Calu3 (cell line): Measurements from ENCODE around the gene DAPL1. TPM values are rescaled to one million over a fixed set of nuclear protein-coding genes. Genes with fewer than 3 reads are reported as not detected.

Source experiments
- BruUV-seq: library from RNA; stranded (reverse); fragments of 400-500 nt; replicated peaks from 2 replicates; lab custom pipeline; 2021; lab: Mats Ljungman, UMichigan
- CTCF ChIA-PET: fragments of 300-600 bp; sonication (Branson Sonifier 250); formaldehyde crosslinking; loops from one replicate; lab custom pipeline; 2022; ENCODE audit warnings: antibody characterized with exemption; lab: Charles Lee
- DNase-seq: peaks from one replicate; pipeline ENCODE4 v3.0.0; 2022
- H3K27ac Mint-ChIP-seq: one replicate; pipeline ENCODE4 v1.8.0; 2022; ENCODE audit warnings: mixed read lengths; ENCODE audit not compliant: unreplicated experiment
- H3K27me3 Mint-ChIP-seq: one replicate; pipeline ENCODE4 v1.8.0; 2022; ENCODE audit warnings: mixed read lengths; ENCODE audit not compliant: unreplicated experiment
- H3K36me3 Mint-ChIP-seq: one replicate; pipeline ENCODE4 v1.8.0; 2022; ENCODE audit warnings: mild to moderate bottlenecking, moderate library complexity, mixed read lengths; ENCODE audit not compliant: insufficient read depth, unreplicated experiment
- H3K4me1 Mint-ChIP-seq: one replicate; pipeline ENCODE4 v1.8.0; 2022; ENCODE audit warnings: mild to moderate bottlenecking, low read depth, mixed read lengths; ENCODE audit not compliant: unreplicated experiment
- H3K4me3 Mint-ChIP-seq: one replicate; pipeline ENCODE4 v1.8.0; 2022; ENCODE audit warnings: mild to moderate bottlenecking, low read depth, moderate library complexity, mixed read lengths; ENCODE audit not compliant: unreplicated experiment
- H3K9me3 Mint-ChIP-seq: one replicate; pipeline ENCODE4 v1.8.0; 2022; ENCODE audit warnings: low read depth, mixed read lengths; ENCODE audit not compliant: unreplicated experiment
- intact Hi-C: fragments of 100-400 bp; cut with micrococcal nuclease; formaldehyde crosslinking; loops from one replicate; pipeline ENCODE4 v1.10.0; 2022; ENCODE audit not compliant: unreplicated experiment
- total RNA-seq: library from RNA; stranded (reverse); gene quantifications from 2 replicates; pipeline ENCODE4 v1.2.3, GENCODE V29; 2022
- TF ChIP-seq, protein P1 (sequence below): fragments of 200-600 bp; IDR thresholded peaks from one replicate; pipeline ENCODE4 v1.8.0; 2022; ENCODE audit warnings: antibody characterized with exemption; ENCODE audit not compliant: unreplicated experiment

DAPL1 gene
- total RNA-seq, 1 experiment from 2014 or later, result not detected

DNA sequence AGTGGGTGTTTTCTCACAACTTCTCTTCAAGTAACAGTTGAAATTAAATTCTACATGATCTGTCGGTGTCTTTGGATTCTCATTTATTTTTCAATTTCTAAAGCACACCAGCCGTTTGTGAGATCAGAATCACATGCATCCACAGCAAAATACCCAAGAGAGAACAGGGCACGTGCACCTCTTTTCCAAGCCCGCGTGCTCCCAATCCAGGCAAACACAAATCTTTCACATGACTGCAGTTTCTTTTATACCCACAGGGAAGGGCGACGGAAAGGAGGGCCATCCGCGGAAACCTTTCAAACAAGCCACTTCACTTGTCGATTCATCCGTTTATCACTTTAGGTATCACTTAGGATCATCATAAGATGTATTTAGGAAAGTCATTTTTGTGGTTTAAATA lies 13.0 kb upstream of the DAPL1 start:
- TF ChIP-seq, protein P1, sequence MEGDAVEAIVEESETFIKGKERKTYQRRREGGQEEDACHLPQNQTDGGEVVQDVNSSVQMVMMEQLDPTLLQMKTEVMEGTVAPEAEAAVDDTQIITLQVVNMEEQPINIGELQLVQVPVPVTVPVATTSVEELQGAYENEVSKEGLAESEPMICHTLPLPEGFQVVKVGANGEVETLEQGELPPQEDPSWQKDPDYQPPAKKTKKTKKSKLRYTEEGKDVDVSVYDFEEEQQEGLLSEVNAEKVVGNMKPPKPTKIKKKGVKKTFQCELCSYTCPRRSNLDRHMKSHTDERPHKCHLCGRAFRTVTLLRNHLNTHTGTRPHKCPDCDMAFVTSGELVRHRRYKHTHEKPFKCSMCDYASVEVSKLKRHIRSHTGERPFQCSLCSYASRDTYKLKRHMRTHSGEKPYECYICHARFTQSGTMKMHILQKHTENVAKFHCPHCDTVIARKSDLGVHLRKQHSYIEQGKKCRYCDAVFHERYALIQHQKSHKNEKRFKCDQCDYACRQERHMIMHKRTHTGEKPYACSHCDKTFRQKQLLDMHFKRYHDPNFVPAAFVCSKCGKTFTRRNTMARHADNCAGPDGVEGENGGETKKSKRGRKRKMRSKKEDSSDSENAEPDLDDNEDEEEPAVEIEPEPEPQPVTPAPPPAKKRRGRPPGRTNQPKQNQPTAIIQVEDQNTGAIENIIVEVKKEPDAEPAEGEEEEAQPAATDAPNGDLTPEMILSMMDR, result no peak
- intact Hi-C loops, result no loop called here
- Mint-ChIP-seq H3K4me3 (no peak overlapping the region), H3K27ac (no peak overlapping the region), H3K36me3 (no peaks in the 10 kb centered on the region), H3K27me3 (peaks cover 8% of the 10 kb centered on the region), H3K4me1 (no peaks in the 10 kb centered on the region), H3K9me3 (no peaks in the 10 kb centered on the region)
- no peak for DNase-seq
- BruUV-seq, result no TSS peak
- CTCF ChIA-PET, result no interaction called here

DNA sequence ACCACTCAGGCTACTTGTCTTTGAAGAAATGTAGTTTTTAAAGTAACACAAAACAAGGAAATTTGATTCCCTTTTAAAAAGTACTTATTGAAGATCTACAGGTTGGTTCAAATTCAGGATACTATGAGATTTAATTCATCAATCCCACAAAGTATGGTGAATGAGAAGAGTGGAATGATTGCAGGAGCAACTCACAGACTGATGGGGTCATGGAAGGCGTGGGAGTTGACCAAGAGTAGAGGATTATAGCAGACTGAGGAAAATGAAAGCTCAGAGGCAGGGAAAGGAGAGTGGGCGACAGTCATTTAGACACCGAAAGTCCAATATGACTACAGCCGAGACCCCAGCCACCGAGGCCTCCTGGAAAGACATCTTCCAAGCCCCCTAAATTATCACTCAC lies 12.5 kb upstream of the DAPL1 start:
- Mint-ChIP-seq H3K27me3 (peaks cover 8% of the 10 kb centered on the region), H3K4me3 (no peak overlapping the region), H3K27ac (no peak overlapping the region), H3K9me3 (no peaks in the 10 kb centered on the region), H3K36me3 (no peaks in the 10 kb centered on the region), H3K4me1 (no peaks in the 10 kb centered on the region)
- intact Hi-C loops, result no loop called here
- TF ChIP-seq, protein P1, result no peak
- BruUV-seq, result no TSS peak
- CTCF ChIA-PET, result interaction anchor here (0.7 kb wide), 1 partner anchor 1084 kb away, joined by 6 read pairs; no protein-coding TSS in a partner anchor
- no peak for DNase-seq

DNA sequence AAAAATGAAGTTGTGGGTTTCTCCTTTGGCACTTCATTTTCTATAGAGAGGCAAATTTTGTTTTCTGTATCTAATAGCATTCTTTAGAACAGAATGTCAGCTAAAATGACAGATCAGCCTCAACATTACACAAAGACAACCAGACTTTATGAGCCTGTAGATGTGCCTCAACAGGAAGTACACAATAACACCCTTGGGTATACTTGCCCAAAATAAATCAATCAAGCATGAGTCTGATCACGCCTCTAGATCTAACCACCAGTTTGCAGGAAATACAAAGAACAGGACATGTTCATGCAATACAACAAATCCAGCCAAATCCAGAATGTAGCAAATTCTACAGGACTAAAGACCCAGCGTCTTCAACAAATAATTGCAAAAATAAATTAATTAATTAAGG lies 11.2 kb upstream of the DAPL1 start:
- Mint-ChIP-seq H3K4me3 (no peak overlapping the region), H3K4me1 (no peaks in the 10 kb centered on the region), H3K9me3 (no peaks in the 10 kb centered on the region), H3K36me3 (no peaks in the 10 kb centered on the region), H3K27ac (no peak overlapping the region), H3K27me3 (peaks cover 18% of the 10 kb centered on the region)
- intact Hi-C loops, result no loop called here
- CTCF ChIA-PET, result interaction anchor here (0.6 to 0.8 kb wide), 2 partner anchors 12 to 57 kb away, joined by 3 read pairs; no protein-coding TSS in a partner anchor
- BruUV-seq, result no TSS peak
- TF ChIP-seq, protein P1, result no peak
- no peak for DNase-seq

DNA sequence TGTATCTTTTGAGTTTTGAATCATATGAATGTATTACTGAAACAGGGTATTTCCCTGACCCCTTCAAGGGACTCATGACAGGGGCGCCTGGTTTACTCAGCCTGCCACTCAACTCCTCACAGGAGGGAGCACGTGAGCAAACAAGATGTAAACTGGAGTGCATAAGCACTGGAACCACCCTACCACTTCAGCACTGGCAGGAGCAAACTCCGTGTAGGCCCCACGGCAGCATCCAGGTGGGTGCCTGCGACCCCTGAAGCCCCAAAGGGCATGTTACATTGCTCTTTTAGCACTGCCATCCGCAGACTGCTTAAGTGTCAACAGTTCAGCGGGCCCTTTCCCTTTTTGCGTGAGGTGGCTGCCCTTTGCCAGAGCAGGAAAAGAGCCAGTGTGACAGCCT lies 8.2 kb upstream of the DAPL1 start:
- intact Hi-C loops, result no loop called here
- TF ChIP-seq, protein P1, result no peak
- no peaks in the 10 kb centered on the region for H3K36me3 Mint-ChIP-seq
- BruUV-seq, result no TSS peak
- no peak overlapping the region for H3K4me3 Mint-ChIP-seq
- DNase-seq, result no peak
- no peak overlapping the region for H3K27ac Mint-ChIP-seq
- peaks cover 21% of the 10 kb centered on the region for H3K27me3 Mint-ChIP-seq
- no peaks in the 10 kb centered on the region for H3K4me1 Mint-ChIP-seq
- no peaks in the 10 kb centered on the region for H3K9me3 Mint-ChIP-seq
- CTCF ChIA-PET, result no interaction called here
